Fibroblast of lung (primary cell): ENCODE measurements around the gene FUOM. TPM values are rescaled to one million over a fixed set of nuclear protein-coding genes. Genes with fewer than 3 reads are reported as not detected.

ENCODE experiments used
- DNase-seq, 2 donors: peaks; one replicate each; pipeline versions ENCODE4 v3.0.0 to v3.0.0-alpha.2; 2010; ENCODE audit warnings: low read depth in 2 of 2
- H2AFZ ChIP-seq: 2 replicates; pipeline ENCODE4 v1.5.1; 2012; ENCODE audit warnings: low read length, control low read depth, inconsistent platforms
- H3K27ac ChIP-seq: 2 replicates; pipeline ENCODE4 v1.5.1; 2011; ENCODE audit warnings: low read length, control low read depth; ENCODE audit not compliant: insufficient read depth
- H3K27me3 ChIP-seq: 2 replicates; pipeline ENCODE4 v1.5.1; 2011; ENCODE audit warnings: mild to moderate bottlenecking, low read length; ENCODE audit not compliant: control insufficient read depth, insufficient read depth
- H3K36me3 ChIP-seq: 2 replicates; pipeline ENCODE4 v1.5.1; 2011; ENCODE audit warnings: low read length; ENCODE audit not compliant: control insufficient read depth, insufficient read depth
- H3K4me1 ChIP-seq: 2 replicates; pipeline ENCODE4 v1.5.1; 2011; ENCODE audit warnings: low read length; ENCODE audit not compliant: control insufficient read depth, insufficient read depth; ENCODE audit errors: extremely low read depth
- H3K4me2 ChIP-seq: 2 replicates; pipeline ENCODE4 v1.5.1; 2011; ENCODE audit warnings: low read length, control low read depth; ENCODE audit not compliant: insufficient read depth; ENCODE audit errors: extremely low read depth
- H3K4me3 ChIP-seq, 4 experiments: fragments of 200-600 bp in 1 of 4; sonication (generic) in 1 of 4; replicated peaks in 1 of 4; 2 replicates each; pipeline ENCODE4 v1.5.1; 2011 to 2016; ENCODE audit warnings: low read length in 4 of 4, low read depth in 3 of 4, mild to moderate bottlenecking in 3 of 4, control low read depth in 2 of 4, inconsistent platforms in 1 of 4, mixed read lengths in 1 of 4; ENCODE audit not compliant: insufficient read depth in 1 of 4; ENCODE audit errors: control extremely low read depth in 1 of 4
- H3K79me2 ChIP-seq: 2 replicates; pipeline ENCODE4 v1.5.1; 2012; ENCODE audit warnings: mild to moderate bottlenecking, low read length, inconsistent platforms; ENCODE audit not compliant: control insufficient read depth, insufficient read depth
- H3K9ac ChIP-seq: 2 replicates; pipeline ENCODE4 v1.5.1; 2011; ENCODE audit warnings: mild to moderate bottlenecking, low read length, control low read depth; ENCODE audit not compliant: insufficient read depth
- H3K9me3 ChIP-seq: 2 replicates; pipeline ENCODE4 v1.5.1; 2012; ENCODE audit warnings: low read depth, low read length; ENCODE audit not compliant: control insufficient read depth, insufficient read depth
- H4K20me1 ChIP-seq: 2 replicates; pipeline ENCODE4 v1.5.1; 2011; ENCODE audit warnings: low read length; ENCODE audit not compliant: control insufficient read depth, insufficient read depth; ENCODE audit errors: extremely low read depth
- EZH2 ChIP-seq: IDR thresholded peaks from 2 replicates; pipeline ENCODE4 v1.5.1; 2012; ENCODE audit warnings: low read length, control low read depth, mild to moderate bottlenecking; ENCODE audit errors: missing control alignments
- polyA plus RNA-seq, 2 donors: library from polyadenylated mRNA; depleted of rRNA in 1 of 2; stranded (reverse) in 1 of 2; unstranded in 1 of 2; fragments of >200 nt; gene quantifications; 2 replicates each; pipeline ENCODE4 v1.2.1, GENCODE V29; 2011 to 2012; ENCODE audit warnings: missing spikeins in 1 of 2
- total RNA-seq: library from RNA; depleted of rRNA; stranded (reverse); fragments of >200 nt; gene quantifications from 2 replicates; pipeline ENCODE4 v1.2.1, GENCODE V29; 2014
- TF ChIP-seq, protein P1 (sequence below), 2 donors: IDR thresholded peaks in 1 of 2; conservative IDR thresholded peaks in 1 of 2; 1 replicate in 1 of 2; 2 replicates in 1 of 2; pipeline ENCODE4 v1.5.1; 2011 to 2012; ENCODE audit warnings: low read length in 2 of 2, control low read depth in 1 of 2, inconsistent platforms in 1 of 2, low read depth in 1 of 2, mild to moderate bottlenecking in 1 of 2

FUOM gene
- total and polyA plus RNA-seq, 2 donors (not counting 1 experiment from before 2014, with no cell fraction given), result 14.2 to 15.0 TPM

DNA sequence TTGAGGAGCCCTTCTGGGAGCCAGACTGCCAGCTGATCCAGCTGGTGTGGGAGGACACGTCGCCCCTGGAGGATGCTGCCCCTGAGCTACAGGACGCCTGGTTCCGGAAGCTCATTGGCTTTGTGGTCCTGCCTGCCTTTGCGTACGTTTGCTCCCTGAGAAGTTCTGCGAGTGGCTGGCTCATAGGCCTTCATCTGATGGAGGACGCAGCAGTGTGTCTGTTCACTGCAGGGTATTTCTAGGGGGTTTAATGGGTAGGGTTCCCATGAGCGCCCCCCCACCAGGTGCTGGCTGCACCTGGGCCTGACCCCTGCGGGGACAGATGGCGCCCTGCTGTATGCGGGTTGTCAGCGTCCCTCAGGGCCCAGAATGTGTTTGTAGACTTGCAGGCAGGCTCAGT lies 26.3 kb upstream of the FUOM start:
- Histone ChIP-seq H3K4me3 (no peak overlapping the region), H4K20me1 (no peaks in the 10 kb centered on the region), H3K27me3 (no peaks in the 10 kb centered on the region), H2AFZ (no peak overlapping the region), H3K4me2 (no peak overlapping the region), H3K9ac (no peak overlapping the region), H3K4me1 (no peaks in the 10 kb centered on the region), H3K27ac (no peak overlapping the region), H3K79me2 (no peaks in the 10 kb centered on the region), H3K36me3 (no peaks in the 10 kb centered on the region), H3K9me3 (no peaks in the 10 kb centered on the region)
- DNase-seq, result no peak
- TF ChIP-seq, protein P1, sequence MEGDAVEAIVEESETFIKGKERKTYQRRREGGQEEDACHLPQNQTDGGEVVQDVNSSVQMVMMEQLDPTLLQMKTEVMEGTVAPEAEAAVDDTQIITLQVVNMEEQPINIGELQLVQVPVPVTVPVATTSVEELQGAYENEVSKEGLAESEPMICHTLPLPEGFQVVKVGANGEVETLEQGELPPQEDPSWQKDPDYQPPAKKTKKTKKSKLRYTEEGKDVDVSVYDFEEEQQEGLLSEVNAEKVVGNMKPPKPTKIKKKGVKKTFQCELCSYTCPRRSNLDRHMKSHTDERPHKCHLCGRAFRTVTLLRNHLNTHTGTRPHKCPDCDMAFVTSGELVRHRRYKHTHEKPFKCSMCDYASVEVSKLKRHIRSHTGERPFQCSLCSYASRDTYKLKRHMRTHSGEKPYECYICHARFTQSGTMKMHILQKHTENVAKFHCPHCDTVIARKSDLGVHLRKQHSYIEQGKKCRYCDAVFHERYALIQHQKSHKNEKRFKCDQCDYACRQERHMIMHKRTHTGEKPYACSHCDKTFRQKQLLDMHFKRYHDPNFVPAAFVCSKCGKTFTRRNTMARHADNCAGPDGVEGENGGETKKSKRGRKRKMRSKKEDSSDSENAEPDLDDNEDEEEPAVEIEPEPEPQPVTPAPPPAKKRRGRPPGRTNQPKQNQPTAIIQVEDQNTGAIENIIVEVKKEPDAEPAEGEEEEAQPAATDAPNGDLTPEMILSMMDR (conservative IDR thresholded peaks at IDR 0.05 in 1 of 2, IDR thresholded peaks at IDR 0.05 in 1 of 2; ENCODE audit: low read depth in 1 of 2, low read length in 2 of 2), result no peak
- TF ChIP-seq EZH2, result no peak

DNA sequence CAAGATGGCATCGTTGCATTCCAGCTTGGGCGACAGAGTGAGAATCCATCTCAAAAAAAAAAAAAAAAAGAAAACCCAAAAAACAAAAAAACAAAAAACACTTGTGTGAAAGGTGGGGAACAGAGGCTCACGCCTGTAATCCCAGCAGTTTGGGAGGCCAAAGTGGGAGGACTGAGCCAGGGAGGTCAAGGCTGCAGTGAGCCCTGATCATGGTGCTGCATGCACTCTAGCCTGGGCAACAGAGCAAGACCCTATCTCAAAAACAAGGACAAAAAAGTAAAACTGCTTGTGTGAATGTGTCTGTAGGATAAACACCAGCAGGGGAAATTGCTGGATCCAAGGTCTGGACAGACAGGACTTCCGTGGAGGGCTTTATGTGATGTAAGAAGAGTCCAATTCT lies 25.7 kb upstream of the FUOM start:
- H3K9ac ChIP-seq, result no peak overlapping the region
- no peaks in the 10 kb centered on the region for H3K4me1 ChIP-seq
- DNase-seq, result no peak
- no peak overlapping the region for H3K27ac ChIP-seq
- no peak overlapping the region for H2AFZ ChIP-seq
- H3K27me3 ChIP-seq, result no peaks in the 10 kb centered on the region
- no peaks in the 10 kb centered on the region for H3K9me3 ChIP-seq
- no peaks in the 10 kb centered on the region for H4K20me1 ChIP-seq
- TF ChIP-seq, protein P1 (conservative IDR thresholded peaks at IDR 0.05 in 1 of 2, IDR thresholded peaks at IDR 0.05 in 1 of 2; ENCODE audit: low read depth in 1 of 2, low read length in 2 of 2), result no peak
- no peak for TF ChIP-seq EZH2
- H3K36me3 ChIP-seq, result no peaks in the 10 kb centered on the region
- H3K4me2 ChIP-seq, result no peak overlapping the region
- no peaks in the 10 kb centered on the region for H3K79me2 ChIP-seq
- no peak overlapping the region for H3K4me3 ChIP-seq

DNA sequence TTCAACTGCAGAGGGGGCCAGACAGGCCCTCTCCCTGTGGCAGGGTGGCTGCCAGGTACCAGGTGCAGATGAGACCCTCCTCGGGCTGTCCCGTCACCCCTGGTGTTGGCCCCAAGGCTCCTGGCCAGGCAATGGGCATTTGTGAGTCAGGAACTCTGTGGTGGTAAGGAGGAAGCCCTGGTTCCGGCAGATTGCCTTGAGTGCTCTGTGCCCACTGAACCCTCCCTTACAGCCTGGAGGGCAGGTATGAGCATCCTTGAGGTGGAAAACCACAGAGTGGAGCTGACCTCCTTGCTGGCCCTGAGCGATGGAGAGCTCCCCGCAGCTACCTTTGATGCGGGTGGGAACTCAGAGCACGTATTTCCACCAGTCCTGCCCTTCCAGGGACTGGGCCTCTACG lies 23.2 kb upstream of the FUOM start:
- Histone ChIP-seq H3K4me1 (peaks cover 2% of the 10 kb centered on the region), H3K79me2 (no peaks in the 10 kb centered on the region), H3K27me3 (no peaks in the 10 kb centered on the region), H3K9ac (no peak overlapping the region), H3K9me3 (no peaks in the 10 kb centered on the region), H4K20me1 (no peaks in the 10 kb centered on the region), H3K4me3 (no peak overlapping the region), H3K27ac (no peak overlapping the region), H3K36me3 (no peaks in the 10 kb centered on the region), H2AFZ (no peak overlapping the region), H3K4me2 (no peak overlapping the region)
- TF ChIP-seq, protein P1 (conservative IDR thresholded peaks at IDR 0.05 in 1 of 2, IDR thresholded peaks at IDR 0.05 in 1 of 2; ENCODE audit: low read depth in 1 of 2, low read length in 2 of 2), result no peak
- no peak for TF ChIP-seq EZH2
- DNase-seq, result no peak
